PC-9 (cell line): ENCODE measurements around the gene TSTD1.

ENCODE experiments used
- EZH2 ChIP-seq: fragments of 200-600 bp; sonication (generic); IDR thresholded peaks from 2 replicates; pipeline ENCODE4 v1.8.0; 2017; ENCODE audit warnings: antibody characterized with exemption, low read depth
- TF ChIP-seq, protein P1 (sequence below): fragments of 200-600 bp; sonication (generic); conservative IDR thresholded peaks from 2 replicates; pipeline ENCODE4 v1.6.1; 2017; ENCODE audit warnings: mixed run types, antibody characterized with exemption, mild to moderate bottlenecking, moderate library complexity

DNA sequence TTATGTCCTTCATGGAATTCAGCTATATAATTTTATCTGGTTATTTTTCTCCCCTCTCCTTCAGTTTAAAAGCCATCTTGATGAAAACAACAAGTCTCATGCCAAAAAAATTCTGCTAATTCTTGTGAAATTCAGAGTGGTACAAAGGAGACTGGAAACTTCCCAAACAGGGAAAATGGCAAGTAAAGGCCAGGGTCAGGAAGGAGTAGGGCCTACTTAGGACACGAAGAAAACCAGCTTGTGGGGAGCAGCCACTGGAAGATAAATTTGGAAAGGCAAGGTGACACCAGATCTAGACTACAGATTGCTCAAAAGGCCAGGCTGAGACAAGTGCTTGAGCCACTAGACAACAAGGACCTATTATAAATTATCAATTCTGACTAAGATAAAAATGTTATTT is 6.4 kb downstream of the TSTD1 start:
- no peak for TF ChIP-seq EZH2
- TF ChIP-seq, protein P1, sequence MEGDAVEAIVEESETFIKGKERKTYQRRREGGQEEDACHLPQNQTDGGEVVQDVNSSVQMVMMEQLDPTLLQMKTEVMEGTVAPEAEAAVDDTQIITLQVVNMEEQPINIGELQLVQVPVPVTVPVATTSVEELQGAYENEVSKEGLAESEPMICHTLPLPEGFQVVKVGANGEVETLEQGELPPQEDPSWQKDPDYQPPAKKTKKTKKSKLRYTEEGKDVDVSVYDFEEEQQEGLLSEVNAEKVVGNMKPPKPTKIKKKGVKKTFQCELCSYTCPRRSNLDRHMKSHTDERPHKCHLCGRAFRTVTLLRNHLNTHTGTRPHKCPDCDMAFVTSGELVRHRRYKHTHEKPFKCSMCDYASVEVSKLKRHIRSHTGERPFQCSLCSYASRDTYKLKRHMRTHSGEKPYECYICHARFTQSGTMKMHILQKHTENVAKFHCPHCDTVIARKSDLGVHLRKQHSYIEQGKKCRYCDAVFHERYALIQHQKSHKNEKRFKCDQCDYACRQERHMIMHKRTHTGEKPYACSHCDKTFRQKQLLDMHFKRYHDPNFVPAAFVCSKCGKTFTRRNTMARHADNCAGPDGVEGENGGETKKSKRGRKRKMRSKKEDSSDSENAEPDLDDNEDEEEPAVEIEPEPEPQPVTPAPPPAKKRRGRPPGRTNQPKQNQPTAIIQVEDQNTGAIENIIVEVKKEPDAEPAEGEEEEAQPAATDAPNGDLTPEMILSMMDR, result no peak
